GM12878 (cell line): ENCODE data around the gene PHC1.

Experiments
- BCL11A ChIP-seq: IDR thresholded peaks from 2 replicates; pipeline ENCODE4 v1.6.1; 2011; ENCODE audit warnings: low read depth, low read length
- BRCA1 ChIP-seq: IDR thresholded peaks from 2 replicates; pipeline ENCODE4 v1.6.1; 2011; ENCODE audit warnings: low read depth, low read length, improper control_type of control experiment
- MLLT1 ChIP-seq: fragments of 450-650 bp; IDR thresholded peaks from 2 replicates; pipeline ENCODE4 v1.6.1; 2016; ENCODE audit warnings: mild to moderate bottlenecking
- RFX5 ChIP-seq: IDR thresholded peaks from 2 replicates; pipeline ENCODE4 v1.6.1; 2011; ENCODE audit warnings: low read depth, low read length, improper control_type of control experiment
- ZBTB33 ChIP-seq: fragments of 450-650 bp; IDR thresholded peaks from 2 replicates; pipeline ENCODE4 v1.6.1; 2017; ENCODE audit warnings: mild to moderate bottlenecking

- no peak for TF ChIP-seq MLLT1
- TF ChIP-seq BRCA1 = no peak
- no peak for TF ChIP-seq BCL11A
- no peak for TF ChIP-seq RFX5
- no peak for TF ChIP-seq ZBTB33
Measured at GRCh38 chr12:8897081-8897480, 17.2 kb upstream of the PHC1 start.
